HUDEP-2 (cell line): ENCODE data around the gene SLC9C1.

ENCODE experiments used
- DNase-seq, 76 experiments: peaks; one replicate each; lab custom pipeline; 2025; ENCODE audit not compliant: unreplicated experiment in 76 of 76; lab: John Stamatoyannopoulos, UW

Gene SLC9C1

GRCh38 chr3:112132975-112133448, 161.0 kb downstream of the SLC9C1 start, which contains the start of gene GCSAM:
Gene GCSAM, minus strand, starts transcription at chr3:112133248. Its CDS starts 128 bp downstream, at chr3:112133120.
- peak in 22 of 76 experiments; percentile 5 to 70 (median 17) for DNase-seq

GRCh38 chr3:112132554-112132953, 161.5 kb downstream of the SLC9C1 start:
- no peak for DNase-seq

- no peak for DNase-seq
Observed at GRCh38 chr3:112132088-112132487, 161.9 kb downstream of the SLC9C1 start.

- no peak for DNase-seq
Observed at GRCh38 chr3:112131111-112131510, 162.9 kb downstream of the SLC9C1 start.

- DNase-seq = no peak
Observed at GRCh38 chr3:112130638-112130993, 163.4 kb downstream of the SLC9C1 start.

GRCh38 chr3:112129925-112130637, 163.9 kb downstream of the SLC9C1 start:
- no peak for DNase-seq

- no peak for DNase-seq
Observed at GRCh38 chr3:112128843-112129727, 164.9 kb downstream of the SLC9C1 start.

- DNase-seq = no peak
Observed at GRCh38 chr3:112127522-112128494, 166.2 kb downstream of the SLC9C1 start.

GRCh38 chr3:112126511-112126911, 167.5 kb downstream of the SLC9C1 start:
- DNase-seq = peak in 3 of 76 experiments; percentile 2 to 6 (median 2)

- DNase-seq = no peak
Observed at GRCh38 chr3:112124907-112125607, 169.0 kb downstream of the SLC9C1 start.

GRCh38 chr3:112123548-112123947, 170.5 kb downstream of the SLC9C1 start:
- no peak for DNase-seq

GRCh38 chr3:112122870-112123269, 171.1 kb downstream of the SLC9C1 start:
- DNase-seq = no peak

GRCh38 chr3:112121577-112122547, 172.2 kb downstream of the SLC9C1 start:
- no peak for DNase-seq

GRCh38 chr3:112119962-112120836, 173.8 kb downstream of the SLC9C1 start:
- DNase-seq = no peak

GRCh38 chr3:112117841-112118571, 176.0 kb downstream of the SLC9C1 start:
- DNase-seq = peak in 1 of 76 experiments; percentile 10

- no peak for DNase-seq
Observed at GRCh38 chr3:112117415-112117814, 176.6 kb downstream of the SLC9C1 start.

- no peak for DNase-seq
Observed at GRCh38 chr3:112116748-112117186, 177.2 kb downstream of the SLC9C1 start.
